C4-2B (cell line): ENCODE measurements around the gene ATP2B3.

Experiments used
- H3K27ac ChIP-seq: fragments of 450-650 bp; 2 replicates; pipeline ENCODE4 v1.5.1; 2017
- ZFX ChIP-seq: fragments of 450-650 bp; IDR thresholded peaks from 2 replicates; pipeline ENCODE4 v1.6.1; 2017
- TF ChIP-seq, protein P1 (sequence below): fragments of 450-650 bp; conservative IDR thresholded peaks from 2 replicates; pipeline ENCODE4 v1.5.1; 2017; ENCODE audit warnings: mild to moderate bottlenecking

ATP2B3 gene

DNA sequence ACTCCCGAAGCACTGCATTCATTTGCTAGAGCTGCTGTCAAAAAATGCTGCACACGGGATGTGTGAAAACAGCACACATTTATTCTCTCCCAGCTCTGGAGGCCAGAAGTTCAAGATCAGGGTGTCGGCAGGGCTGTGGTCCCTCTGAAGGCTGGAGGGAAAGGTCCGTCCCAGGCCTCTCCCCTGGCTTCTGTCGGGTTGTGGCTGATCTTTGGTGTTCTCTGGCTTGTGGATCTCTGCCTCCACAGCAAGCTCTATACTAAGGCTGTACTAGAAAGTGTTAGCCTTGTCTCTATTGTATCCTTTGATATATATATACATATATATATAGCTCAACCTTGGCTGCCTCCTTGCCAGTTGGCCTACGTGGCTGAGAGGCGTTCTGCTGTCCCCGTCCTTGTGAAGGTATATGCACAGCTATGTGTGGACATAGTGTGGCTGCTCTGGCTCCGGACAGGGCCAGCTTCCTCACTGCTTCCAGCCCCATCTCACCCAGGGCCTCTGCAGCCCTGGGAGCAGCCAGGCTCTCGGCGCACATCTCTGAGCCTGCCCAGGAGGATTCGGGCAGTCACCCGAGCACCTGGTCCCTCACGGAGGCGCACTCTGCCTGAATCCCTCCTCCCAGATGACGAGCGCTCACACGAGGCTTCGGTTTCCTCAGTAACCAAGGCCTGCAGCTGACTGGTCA lies 114.6 kb downstream of the ATP2B3 start:
- no peak overlapping the region for H3K27ac ChIP-seq
- TF ChIP-seq, protein P1, sequence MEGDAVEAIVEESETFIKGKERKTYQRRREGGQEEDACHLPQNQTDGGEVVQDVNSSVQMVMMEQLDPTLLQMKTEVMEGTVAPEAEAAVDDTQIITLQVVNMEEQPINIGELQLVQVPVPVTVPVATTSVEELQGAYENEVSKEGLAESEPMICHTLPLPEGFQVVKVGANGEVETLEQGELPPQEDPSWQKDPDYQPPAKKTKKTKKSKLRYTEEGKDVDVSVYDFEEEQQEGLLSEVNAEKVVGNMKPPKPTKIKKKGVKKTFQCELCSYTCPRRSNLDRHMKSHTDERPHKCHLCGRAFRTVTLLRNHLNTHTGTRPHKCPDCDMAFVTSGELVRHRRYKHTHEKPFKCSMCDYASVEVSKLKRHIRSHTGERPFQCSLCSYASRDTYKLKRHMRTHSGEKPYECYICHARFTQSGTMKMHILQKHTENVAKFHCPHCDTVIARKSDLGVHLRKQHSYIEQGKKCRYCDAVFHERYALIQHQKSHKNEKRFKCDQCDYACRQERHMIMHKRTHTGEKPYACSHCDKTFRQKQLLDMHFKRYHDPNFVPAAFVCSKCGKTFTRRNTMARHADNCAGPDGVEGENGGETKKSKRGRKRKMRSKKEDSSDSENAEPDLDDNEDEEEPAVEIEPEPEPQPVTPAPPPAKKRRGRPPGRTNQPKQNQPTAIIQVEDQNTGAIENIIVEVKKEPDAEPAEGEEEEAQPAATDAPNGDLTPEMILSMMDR: no peak
- TF ChIP-seq ZFX: no peak
